ENCODE results near the gene FNDC1.
A peak's percentile ranks its signal among the peaks of the same experiment; 100 is the strongest.

FNDC1 gene

GRCh38 chr6:159170999-159171712, 2.0 kb downstream of the FNDC1 start:
- TF ChIP-seq CTCF (IDR thresholded peaks at IDR 0.05; ENCODE audit: low read depth, low read length) (no peak), EZH2phosphoT487 (IDR thresholded peaks at IDR 0.05; ENCODE audit: low read depth) (no peak)
- Histone ChIP-seq H3K9ac (ENCODE audit: low read length) (no peak overlapping the region), H3K4me1 (ENCODE audit: low read length) (no peaks in the 10 kb centered on the region), H3K27me3 (ENCODE audit: low read depth, low read length) (peaks cover 33% of the 10 kb centered on the region), H3K4me3 (ENCODE audit: low read length) (no peak overlapping the region), H3K27ac (ENCODE audit: low read length) (no peak overlapping the region), H4K20me1 (ENCODE audit: insufficient read depth, low read length) (no peaks in the 10 kb centered on the region), H2AFZ (ENCODE audit: low read depth, low read length) (no peak overlapping the region), H3K9me3 (ENCODE audit: insufficient read depth, low read length) (no peaks in the 10 kb centered on the region), H3K36me3 (replicated peaks; ENCODE audit: low read depth, low read length) (no peaks in the 10 kb centered on the region), H3K4me2 (ENCODE audit: low read length) (peak overlapping the region; percentile 29), H3K79me2 (ENCODE audit: low read length) (no peaks in the 10 kb centered on the region)

GRCh38 chr6:159172091-159172491, 2.9 kb downstream of the FNDC1 start:
- Histone ChIP-seq H3K9me3 (ENCODE audit: insufficient read depth, low read length) (no peaks in the 10 kb centered on the region), H2AFZ (ENCODE audit: low read depth, low read length) (no peak overlapping the region), H3K27ac (ENCODE audit: low read length) (no peak overlapping the region), H3K79me2 (ENCODE audit: low read length) (no peaks in the 10 kb centered on the region), H4K20me1 (ENCODE audit: insufficient read depth, low read length) (no peaks in the 10 kb centered on the region), H3K9ac (ENCODE audit: low read length) (no peak overlapping the region), H3K4me3 (ENCODE audit: low read length) (no peak overlapping the region), H3K27me3 (ENCODE audit: low read depth, low read length) (peaks cover 32% of the 10 kb centered on the region), H3K36me3 (replicated peaks; ENCODE audit: low read depth, low read length) (no peaks in the 10 kb centered on the region), H3K4me1 (ENCODE audit: low read length) (no peaks in the 10 kb centered on the region), H3K4me2 (ENCODE audit: low read length) (no peak overlapping the region)
- TF ChIP-seq EZH2phosphoT487 (IDR thresholded peaks at IDR 0.05; ENCODE audit: low read depth), result no peak
- TF ChIP-seq CTCF (IDR thresholded peaks at IDR 0.05; ENCODE audit: low read depth, low read length), result no peak

- H3K27ac ChIP-seq (ENCODE audit: low read length), result no peak overlapping the region
- H3K4me1 ChIP-seq (ENCODE audit: low read length), result no peaks in the 10 kb centered on the region
- no peak overlapping the region for H3K9ac ChIP-seq (ENCODE audit: low read length)
- H2AFZ ChIP-seq (ENCODE audit: low read depth, low read length), result no peak overlapping the region
- H3K9me3 ChIP-seq (ENCODE audit: insufficient read depth, low read length), result no peaks in the 10 kb centered on the region
- no peaks in the 10 kb centered on the region for H3K36me3 ChIP-seq (replicated peaks; ENCODE audit: low read depth, low read length)
- no peaks in the 10 kb centered on the region for H4K20me1 ChIP-seq (ENCODE audit: insufficient read depth, low read length)
- H3K27me3 ChIP-seq (ENCODE audit: low read depth, low read length), result peaks cover 32% of the 10 kb centered on the region
- peak overlapping the region; percentile 52 for H3K4me2 ChIP-seq (ENCODE audit: low read length)
- H3K79me2 ChIP-seq (ENCODE audit: low read length), result no peaks in the 10 kb centered on the region
- TF ChIP-seq EZH2phosphoT487 (IDR thresholded peaks at IDR 0.05; ENCODE audit: low read depth) (no peak), CTCF (IDR thresholded peaks at IDR 0.05; ENCODE audit: low read depth, low read length) (peak; percentile 87)
- peak overlapping the region; percentile 51 for H3K4me3 ChIP-seq (ENCODE audit: low read length)
Observed at GRCh38 chr6:159174263-159174969, 5.2 kb downstream of the FNDC1 start.

GRCh38 chr6:159176913-159177312, 7.7 kb downstream of the FNDC1 start:
- Histone ChIP-seq H3K9ac (ENCODE audit: low read length) (no peak overlapping the region), H3K4me3 (ENCODE audit: low read length) (no peak overlapping the region), H3K9me3 (ENCODE audit: insufficient read depth, low read length) (no peaks in the 10 kb centered on the region), H3K79me2 (ENCODE audit: low read length) (no peaks in the 10 kb centered on the region), H3K4me1 (ENCODE audit: low read length) (peaks cover 10% of the 10 kb centered on the region), H3K27ac (ENCODE audit: low read length) (no peak overlapping the region), H4K20me1 (ENCODE audit: insufficient read depth, low read length) (no peaks in the 10 kb centered on the region; the same call in none of the 2 replicates), H2AFZ (ENCODE audit: low read depth, low read length) (no peak overlapping the region), H3K36me3 (replicated peaks; ENCODE audit: low read depth, low read length) (no peaks in the 10 kb centered on the region), H3K27me3 (ENCODE audit: low read depth, low read length) (peaks cover 17% of the 10 kb centered on the region), H3K4me2 (ENCODE audit: low read length) (no peak overlapping the region)
- no peak for TF ChIP-seq CTCF (IDR thresholded peaks at IDR 0.05; ENCODE audit: low read depth, low read length)
- TF ChIP-seq EZH2phosphoT487 (IDR thresholded peaks at IDR 0.05; ENCODE audit: low read depth), result no peak

Data from OCI-LY3 (cell line).